MM.1S (cell line): ENCODE data around the gene CEP68.
A peak's percentile ranks its signal among the peaks of the same experiment; 100 is the strongest.

Source experiments
- DNase-seq: peaks from one replicate; pipeline ENCODE4 v3.0.0-alpha.2; 2015
- H2AFZ ChIP-seq: fragments of 300-600 bp; sonication (generic); 2 replicates; pipeline ENCODE4 v1.6.0; 2016; ENCODE audit warnings: antibody characterized with exemption, low read length
- H3F3A ChIP-seq: fragments of 300-600 bp; sonication (generic); 2 replicates; pipeline ENCODE4 v1.6.1; 2016; ENCODE audit warnings: mild to moderate bottlenecking, antibody characterized with exemption, low read length, moderate library complexity, mixed read lengths; ENCODE audit not compliant: insufficient read depth
- H3K27ac ChIP-seq: fragments of 300-600 bp; sonication (generic); 2 replicates; pipeline ENCODE4 v1.5.1; 2016; ENCODE audit warnings: mild to moderate bottlenecking, low read length
- H3K27me3 ChIP-seq: fragments of 300-600 bp; sonication (generic); replicated peaks from 2 replicates; pipeline ENCODE4 v1.6.0; 2016; ENCODE audit warnings: low read length; ENCODE audit not compliant: insufficient read depth
- H3K36me3 ChIP-seq: fragments of 300-600 bp; sonication (generic); replicated peaks from 2 replicates; pipeline ENCODE4 v1.6.1; 2016; ENCODE audit warnings: mild to moderate bottlenecking, low read length, mixed read lengths; ENCODE audit not compliant: insufficient read depth
- H3K4me1 ChIP-seq: fragments of 300-600 bp; sonication (generic); 2 replicates; pipeline ENCODE4 v1.6.1; 2016; ENCODE audit warnings: low read length, mixed read lengths
- H3K4me2 ChIP-seq: fragments of 300-600 bp; sonication (generic); 2 replicates; pipeline ENCODE4 v1.6.0; 2016; ENCODE audit warnings: low read depth, low read length
- H3K4me3 ChIP-seq: fragments of 300-600 bp; sonication (generic); 2 replicates; pipeline ENCODE4 v1.5.1; 2016; ENCODE audit warnings: low read length, mixed read lengths
- H3K79me2 ChIP-seq: fragments of 300-600 bp; sonication (generic); 2 replicates; pipeline ENCODE4 v1.6.1; 2016; ENCODE audit warnings: mixed run types, low read length, mixed read lengths
- H3K9ac ChIP-seq: fragments of 300-600 bp; sonication (generic); 2 replicates; pipeline ENCODE4 v1.6.1; 2016; ENCODE audit warnings: low read length, mixed read lengths
- H3K9me2 ChIP-seq: fragments of 300-600 bp; sonication (generic); replicated peaks from 2 replicates; pipeline ENCODE4 v1.6.1; 2016; ENCODE audit warnings: mild to moderate bottlenecking, low read length, mixed read lengths; ENCODE audit not compliant: insufficient read depth
- H3K9me3 ChIP-seq: fragments of 300-600 bp; sonication (generic); replicated peaks from 2 replicates; pipeline ENCODE4 v1.6.1; 2016; ENCODE audit warnings: mild to moderate bottlenecking, low read length, mixed read lengths; ENCODE audit not compliant: insufficient read depth
- H4K20me1 ChIP-seq: fragments of 300-600 bp; sonication (generic); 2 replicates; pipeline ENCODE4 v1.6.1; 2016; ENCODE audit warnings: mild to moderate bottlenecking, low read length, moderate library complexity, mixed read lengths; ENCODE audit not compliant: insufficient read depth
- EZH2 ChIP-seq: fragments of 300-600 bp; sonication (generic); optimal IDR thresholded peaks from 2 replicates; pipeline ENCODE3; 2017; ENCODE audit warnings: low read depth, mild to moderate bottlenecking, antibody characterized with exemption, low read length, mixed read lengths
- EZH2phosphoT487 ChIP-seq: fragments of 300-600 bp; sonication (generic); IDR thresholded peaks from 2 replicates; pipeline ENCODE4 v1.6.1; 2018; ENCODE audit warnings: antibody characterized with exemption, low read length
- TF ChIP-seq, protein P1 (sequence below): fragments of 300-600 bp; sonication (generic); IDR thresholded peaks from 2 replicates; pipeline ENCODE4 v1.5.1; 2016; ENCODE audit warnings: antibody characterized with exemption, low read length, mixed read lengths

The CEP68 gene

GRCh38 chr2:65062843-65063825 lies 6.9 kb downstream of the CEP68 start:
- Histone ChIP-seq H3K27me3 (no peaks in the 10 kb centered on the region), H3K36me3 (no peaks in the 10 kb centered on the region), H3K4me2 (no peak overlapping the region), H3K79me2 (peaks cover 16% of the 10 kb centered on the region; the same call in 1 of the 2 replicates), H3K9me3 (no peaks in the 10 kb centered on the region), H3K9ac (no peak overlapping the region), H3F3A (peaks cover 5% of the 10 kb centered on the region; the same call in 1 of the 2 replicates), H3K4me3 (no peak overlapping the region), H2AFZ (no peak overlapping the region), H3K4me1 (peaks cover 14% of the 10 kb centered on the region), H4K20me1 (no peaks in the 10 kb centered on the region), H3K9me2 (no peaks in the 10 kb centered on the region), H3K27ac (no peak overlapping the region)
- TF ChIP-seq, protein P1, sequence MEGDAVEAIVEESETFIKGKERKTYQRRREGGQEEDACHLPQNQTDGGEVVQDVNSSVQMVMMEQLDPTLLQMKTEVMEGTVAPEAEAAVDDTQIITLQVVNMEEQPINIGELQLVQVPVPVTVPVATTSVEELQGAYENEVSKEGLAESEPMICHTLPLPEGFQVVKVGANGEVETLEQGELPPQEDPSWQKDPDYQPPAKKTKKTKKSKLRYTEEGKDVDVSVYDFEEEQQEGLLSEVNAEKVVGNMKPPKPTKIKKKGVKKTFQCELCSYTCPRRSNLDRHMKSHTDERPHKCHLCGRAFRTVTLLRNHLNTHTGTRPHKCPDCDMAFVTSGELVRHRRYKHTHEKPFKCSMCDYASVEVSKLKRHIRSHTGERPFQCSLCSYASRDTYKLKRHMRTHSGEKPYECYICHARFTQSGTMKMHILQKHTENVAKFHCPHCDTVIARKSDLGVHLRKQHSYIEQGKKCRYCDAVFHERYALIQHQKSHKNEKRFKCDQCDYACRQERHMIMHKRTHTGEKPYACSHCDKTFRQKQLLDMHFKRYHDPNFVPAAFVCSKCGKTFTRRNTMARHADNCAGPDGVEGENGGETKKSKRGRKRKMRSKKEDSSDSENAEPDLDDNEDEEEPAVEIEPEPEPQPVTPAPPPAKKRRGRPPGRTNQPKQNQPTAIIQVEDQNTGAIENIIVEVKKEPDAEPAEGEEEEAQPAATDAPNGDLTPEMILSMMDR, result no peak
- no peak for TF ChIP-seq EZH2phosphoT487
- TF ChIP-seq EZH2, result no peak
- DNase-seq, result no peak

- DNase-seq, result peak; percentile 83
- Histone ChIP-seq H3K9me3 (no peaks in the 10 kb centered on the region), H4K20me1 (no peaks in the 10 kb centered on the region), H3K79me2 (peaks cover 7% of the 10 kb centered on the region; the same call in 1 of the 2 replicates), H3K9me2 (no peaks in the 10 kb centered on the region), H3K27ac (peak overlapping the region; percentile 49; the same call in 1 of the 2 replicates), H3K4me2 (peak overlapping the region; percentile 36; the same call in 1 of the 2 replicates), H3K27me3 (no peaks in the 10 kb centered on the region), H3F3A (peaks cover 5% of the 10 kb centered on the region; the same call in 1 of the 2 replicates), H3K36me3 (no peaks in the 10 kb centered on the region), H3K4me3 (no peak overlapping the region), H3K4me1 (peaks cover 8% of the 10 kb centered on the region), H2AFZ (0 out of 2 replicates have a peak overlapping the region, but pooled peaks have one; percentile 7), H3K9ac (peak overlapping the region; percentile 24; the same call in 1 of the 2 replicates)
- TF ChIP-seq EZH2, result no peak
- TF ChIP-seq, protein P1, result peak; percentile 87
These were observed 8.7 kb downstream of the CEP68 start for GRCh38 chr2:65064728-65065552.

GRCh38 chr2:65067806-65068553 lies 11.8 kb downstream of the CEP68 start:
- TF ChIP-seq EZH2phosphoT487 (no peak), EZH2 (no peak)
- TF ChIP-seq, protein P1, result no peak
- Histone ChIP-seq H3K9me2 (no peaks in the 10 kb centered on the region), H2AFZ (no peak overlapping the region), H3K36me3 (no peaks in the 10 kb centered on the region), H3K4me1 (peaks cover 25% of the 10 kb centered on the region), H3K4me2 (no peak overlapping the region), H3K9me3 (no peaks in the 10 kb centered on the region), H3K9ac (no peak overlapping the region), H3K27ac (no peak overlapping the region), H3K4me3 (no peak overlapping the region), H3K79me2 (0 out of 2 replicates have a peak, but pooled peaks cover 3% of the 10 kb centered on the region), H3F3A (peaks cover 6% of the 10 kb centered on the region; the same call in 1 of the 2 replicates), H3K27me3 (no peaks in the 10 kb centered on the region), H4K20me1 (no peaks in the 10 kb centered on the region)
- DNase-seq, result no peak
